T-helper 2 cell treated with Interferon-gamma antibody and Interleukin-4, amounts not matched to agents 5 μg/mL and 100 μg/mL, for 36 hours (primary cell): ENCODE results near the gene CCDC201.

Experiments used
- DNase-seq: peaks from one replicate; pipeline ENCODE4 v3.0.0; 2021; ENCODE audit warnings: low spot score
- H3K27ac Mint-ChIP-seq: one replicate; pipeline ENCODE4 v1.8.0; 2021; ENCODE audit warnings: mild to moderate bottlenecking, mixed read lengths
- H3K27me3 Mint-ChIP-seq: one replicate; pipeline ENCODE4 v1.8.0; 2021; ENCODE audit warnings: low read depth, mixed read lengths
- H3K36me3 Mint-ChIP-seq: one replicate; pipeline ENCODE4 v1.8.0; 2021; ENCODE audit warnings: low read depth, mixed read lengths
- H3K4me1 Mint-ChIP-seq: one replicate; pipeline ENCODE4 v1.8.0; 2021; ENCODE audit warnings: low read depth, mixed read lengths
- H3K4me3 Mint-ChIP-seq: one replicate; pipeline ENCODE4 v1.8.0; 2022; ENCODE audit warnings: mild to moderate bottlenecking, moderate library complexity, mixed read lengths
- H3K9me3 Mint-ChIP-seq: one replicate; pipeline ENCODE4 v1.8.0; 2021; ENCODE audit warnings: mixed read lengths

CCDC201 gene

DNA sequence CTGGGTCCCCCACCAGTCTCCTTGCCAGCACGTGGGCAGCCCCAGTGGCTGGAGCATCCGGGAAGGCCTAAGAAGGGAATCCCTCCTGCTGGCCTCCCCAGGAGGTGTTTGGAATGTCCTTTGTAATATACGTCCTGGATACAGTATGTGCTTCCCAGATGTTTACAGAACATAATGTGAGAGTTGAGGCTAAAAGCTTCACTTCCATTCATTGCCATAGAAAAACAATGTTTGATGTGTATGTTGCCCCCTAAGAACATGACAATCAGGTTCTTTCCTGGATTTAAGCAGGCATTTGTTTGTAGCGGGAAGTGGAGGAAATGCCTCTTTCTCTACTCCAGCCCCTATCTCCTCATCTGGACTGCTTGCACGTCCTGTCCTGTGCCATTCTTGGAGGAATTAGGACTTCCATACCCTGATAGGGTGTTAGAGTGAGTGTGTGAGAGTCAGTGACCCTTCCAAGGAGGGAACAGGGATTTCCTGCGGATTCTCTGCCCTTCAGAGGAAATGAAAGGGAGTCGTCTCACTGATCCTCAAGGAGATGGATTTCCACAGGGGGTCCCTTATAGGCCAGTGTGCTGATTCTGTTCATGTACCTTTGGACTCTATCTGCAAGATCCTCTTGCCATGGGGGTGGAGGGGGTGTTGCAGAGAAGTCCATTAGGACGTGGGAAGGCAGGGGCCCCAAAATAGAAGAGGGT lies 16.6 kb upstream of the CCDC201 start:
- no peak overlapping the region for H3K4me3 Mint-ChIP-seq
- H3K27ac Mint-ChIP-seq, result no peak overlapping the region
- no peaks in the 10 kb centered on the region for H3K36me3 Mint-ChIP-seq
- no peak for DNase-seq
- H3K4me1 Mint-ChIP-seq, result no peaks in the 10 kb centered on the region
- no peaks in the 10 kb centered on the region for H3K9me3 Mint-ChIP-seq
- H3K27me3 Mint-ChIP-seq, result peaks cover 54% of the 10 kb centered on the region

GRCh38 chr7:45888993-45889366 lies 16.1 kb upstream of the CCDC201 start:
- peaks cover 50% of the 10 kb centered on the region for H3K27me3 Mint-ChIP-seq
- no peaks in the 10 kb centered on the region for H3K36me3 Mint-ChIP-seq
- no peak for DNase-seq
- no peaks in the 10 kb centered on the region for H3K9me3 Mint-ChIP-seq
- no peak overlapping the region for H3K27ac Mint-ChIP-seq
- no peak overlapping the region for H3K4me3 Mint-ChIP-seq
- no peaks in the 10 kb centered on the region for H3K4me1 Mint-ChIP-seq

DNA sequence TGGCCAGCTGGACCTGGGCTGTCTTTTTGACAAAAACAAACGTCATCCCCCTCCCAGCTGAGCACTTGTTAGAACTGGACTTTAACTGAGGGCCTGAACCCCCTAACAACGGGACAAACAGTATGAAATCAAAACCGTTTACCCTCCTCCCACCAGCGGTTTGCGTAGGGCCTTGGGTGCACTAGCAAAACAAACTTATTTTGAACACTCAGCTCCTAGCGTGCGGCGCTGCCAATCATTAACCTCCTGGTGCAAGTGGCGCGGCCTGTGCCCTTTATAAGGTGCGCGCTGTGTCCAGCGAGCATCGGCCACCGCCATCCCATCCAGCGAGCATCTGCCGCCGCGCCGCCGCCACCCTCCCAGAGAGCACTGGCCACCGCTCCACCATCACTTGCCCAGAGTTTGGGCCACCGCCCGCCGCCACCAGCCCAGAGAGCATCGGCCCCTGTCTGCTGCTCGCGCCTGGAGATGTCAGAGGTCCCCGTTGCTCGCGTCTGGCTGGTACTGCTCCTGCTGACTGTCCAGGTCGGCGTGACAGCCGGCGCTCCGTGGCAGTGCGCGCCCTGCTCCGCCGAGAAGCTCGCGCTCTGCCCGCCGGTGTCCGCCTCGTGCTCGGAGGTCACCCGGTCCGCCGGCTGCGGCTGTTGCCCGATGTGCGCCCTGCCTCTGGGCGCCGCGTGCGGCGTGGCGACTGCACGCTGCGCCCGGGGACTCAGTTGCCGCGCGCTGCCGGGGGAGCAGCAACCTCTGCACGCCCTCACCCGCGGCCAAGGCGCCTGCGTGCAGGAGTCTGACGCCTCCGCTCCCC lies 15.5 kb upstream of the CCDC201 start, which contains the start of gene IGFBP1:
Gene IGFBP1, plus strand, starts transcription at position 304 of the 808 bp plus-strand sequence. Its CDS starts 165 bp downstream, at position 469.
- no peak within 1 kb of the TSS for H3K4me3 Mint-ChIP-seq
- no peak for DNase-seq

GRCh38 chr7:45886931-45887667 lies 14.2 kb upstream of the CCDC201 start:
- Mint-ChIP-seq H3K4me1 (no peaks in the 10 kb centered on the region), H3K9me3 (no peaks in the 10 kb centered on the region), H3K27me3 (peaks cover 46% of the 10 kb centered on the region), H3K27ac (no peak overlapping the region), H3K36me3 (no peaks in the 10 kb centered on the region), H3K4me3 (no peak overlapping the region)
- DNase-seq, result no peak

More for the DNA sequence above, 15.5 kb upstream of the CCDC201 start, which contains the start of gene IGFBP1:
- Mint-ChIP-seq H3K27ac (no peak within 1 kb of the TSS), H3K27me3 (peaks cover 46% of the 10 kb centered on the region), H3K9me3 (no peaks in the 10 kb centered on the region), H3K36me3 (no peaks in the 10 kb centered on the region), H3K4me1 (no peaks in the 10 kb centered on the region)

GRCh38 chr7:45885264-45885882 lies 12.5 kb upstream of the CCDC201 start:
- DNase-seq, result no peak
- Mint-ChIP-seq H3K4me1 (no peaks in the 10 kb centered on the region), H3K27me3 (peaks cover 36% of the 10 kb centered on the region), H3K4me3 (no peak overlapping the region), H3K27ac (no peak overlapping the region), H3K36me3 (no peaks in the 10 kb centered on the region), H3K9me3 (no peaks in the 10 kb centered on the region)

- no peaks in the 10 kb centered on the region for H3K4me1 Mint-ChIP-seq
- H3K27me3 Mint-ChIP-seq, result peaks cover 29% of the 10 kb centered on the region
- no peaks in the 10 kb centered on the region for H3K36me3 Mint-ChIP-seq
- H3K9me3 Mint-ChIP-seq, result no peaks in the 10 kb centered on the region
- DNase-seq, result no peak
- H3K27ac Mint-ChIP-seq, result no peak overlapping the region
- H3K4me3 Mint-ChIP-seq, result no peak overlapping the region
Measured at GRCh38 chr7:45884136-45884535, 11.3 kb upstream of the CCDC201 start.

DNA sequence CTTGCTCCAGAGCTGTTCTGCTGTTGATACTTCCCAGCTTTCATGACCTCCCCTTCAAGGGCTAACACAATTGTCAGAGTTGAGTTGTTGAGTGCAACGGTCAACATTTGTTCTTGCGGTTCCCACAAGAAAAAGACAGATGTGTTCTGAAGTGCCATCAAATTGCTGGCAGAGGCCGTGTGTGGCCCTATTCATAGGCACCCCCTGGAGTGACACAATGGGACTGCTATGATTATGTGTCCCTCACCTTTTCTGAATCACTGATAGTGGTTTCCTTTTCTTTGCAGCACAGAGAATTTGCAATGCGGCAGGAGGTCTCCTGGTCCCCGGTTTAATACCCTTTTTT lies 9.6 kb upstream of the CCDC201 start:
- Mint-ChIP-seq H3K27ac (no peak overlapping the region), H3K4me3 (no peak overlapping the region), H3K4me1 (no peaks in the 10 kb centered on the region), H3K36me3 (no peaks in the 10 kb centered on the region), H3K27me3 (peaks cover 15% of the 10 kb centered on the region), H3K9me3 (no peaks in the 10 kb centered on the region)
- DNase-seq, result no peak

DNA sequence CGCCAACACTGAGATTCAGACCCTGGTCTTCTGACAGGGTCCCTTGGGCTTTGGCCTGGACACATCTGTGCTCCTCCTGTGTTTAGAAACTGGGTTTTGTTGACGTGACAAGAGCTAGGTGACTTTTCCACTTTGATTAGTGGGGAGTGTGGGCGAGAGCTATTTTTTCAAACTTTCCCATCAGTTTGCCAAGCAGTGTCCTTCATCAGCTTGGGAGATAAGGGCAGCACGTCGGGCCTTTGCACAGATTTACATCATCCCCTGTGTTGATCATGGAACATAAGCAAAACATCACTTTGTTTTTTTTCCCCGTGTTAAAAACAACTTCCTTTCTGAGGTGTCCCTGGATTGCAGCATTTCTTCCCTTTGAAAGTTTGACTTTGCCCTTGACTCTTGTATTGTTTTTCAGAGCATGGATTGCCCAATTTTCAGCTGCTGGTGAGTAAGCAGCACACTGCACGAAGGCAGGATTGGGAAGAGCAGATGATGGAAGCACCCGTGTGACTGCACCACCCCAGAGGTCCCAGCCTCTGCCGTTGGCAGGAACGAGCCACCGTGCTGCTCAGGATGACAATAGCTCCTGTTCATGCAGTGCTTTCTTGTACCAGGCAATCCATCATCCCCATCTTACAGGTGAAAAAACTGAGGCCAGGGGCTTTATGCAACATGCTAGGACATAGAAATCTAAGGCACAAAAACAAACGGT lies 9.0 kb upstream of the CCDC201 start:
- Mint-ChIP-seq H3K27ac (no peak overlapping the region), H3K4me3 (no peak overlapping the region), H3K4me1 (no peaks in the 10 kb centered on the region), H3K27me3 (peaks cover 10% of the 10 kb centered on the region), H3K36me3 (no peaks in the 10 kb centered on the region), H3K9me3 (no peaks in the 10 kb centered on the region)
- DNase-seq, result no peak

- no peak overlapping the region for H3K4me3 Mint-ChIP-seq
- H3K4me1 Mint-ChIP-seq, result no peaks in the 10 kb centered on the region
- H3K27ac Mint-ChIP-seq, result no peak overlapping the region
- no peaks in the 10 kb centered on the region for H3K9me3 Mint-ChIP-seq
- no peak for DNase-seq
- peaks cover 5% of the 10 kb centered on the region for H3K27me3 Mint-ChIP-seq
- H3K36me3 Mint-ChIP-seq, result no peaks in the 10 kb centered on the region
Measured at GRCh38 chr7:45881280-45881758, 8.4 kb upstream of the CCDC201 start.

DNA sequence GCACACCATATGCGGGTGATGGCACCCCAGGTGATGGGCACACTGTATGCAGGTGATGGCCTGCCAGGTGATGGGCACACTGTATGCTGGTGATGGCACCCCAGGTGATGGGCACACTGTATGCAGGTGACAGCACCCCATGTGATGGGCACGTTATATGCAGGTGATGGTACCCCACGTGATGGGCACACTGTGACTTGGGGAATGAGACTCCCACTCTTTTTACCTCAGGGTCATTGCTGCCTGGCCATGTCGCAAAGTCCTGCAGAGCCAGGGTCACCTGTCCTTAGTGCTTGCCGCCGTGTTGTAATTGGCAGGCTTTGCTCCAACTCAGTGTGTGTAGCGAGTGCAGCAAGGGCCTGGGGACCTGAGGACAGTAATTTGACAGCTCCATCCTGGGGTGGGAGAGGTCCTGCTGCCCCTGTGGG lies 7.6 kb upstream of the CCDC201 start:
- peaks cover 4% of the 10 kb centered on the region for H3K27me3 Mint-ChIP-seq

DNA sequence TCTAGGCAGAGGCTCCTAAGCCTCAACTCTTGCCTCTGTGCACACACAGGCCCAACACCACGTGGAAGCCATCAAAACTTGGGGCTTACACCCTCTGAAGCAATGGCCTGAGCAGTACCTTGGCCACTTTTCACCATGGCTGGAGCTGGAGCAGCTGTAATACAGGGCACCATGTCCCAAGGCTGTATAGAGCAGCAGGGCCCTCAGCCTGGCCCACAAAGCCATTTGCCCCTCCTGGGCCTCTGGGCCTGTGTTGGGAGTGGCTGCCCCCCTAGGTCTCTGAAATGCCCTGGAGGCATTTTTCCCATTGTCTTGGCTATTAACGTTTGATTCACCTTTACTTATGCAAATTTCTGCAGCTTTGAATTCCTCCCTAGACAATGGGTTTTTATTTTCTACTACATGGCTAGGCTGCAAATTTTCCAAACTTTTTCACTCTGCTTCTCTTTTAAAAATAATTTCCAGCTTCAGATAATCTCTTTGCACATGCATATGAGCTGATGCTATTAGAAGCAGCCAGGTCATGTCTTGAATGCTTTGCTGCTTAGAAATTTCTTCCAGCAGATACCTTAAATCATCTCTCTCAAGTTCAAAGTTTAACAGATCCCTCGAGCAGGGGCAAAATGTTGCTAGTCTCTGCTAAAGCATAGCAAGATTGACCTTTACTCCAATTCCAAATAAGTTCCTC lies 5.7 kb upstream of the CCDC201 start:
- Mint-ChIP-seq H3K27ac (no peak overlapping the region), H3K4me1 (no peaks in the 10 kb centered on the region), H3K36me3 (no peaks in the 10 kb centered on the region), H3K4me3 (no peak overlapping the region), H3K9me3 (no peaks in the 10 kb centered on the region), H3K27me3 (no peaks in the 10 kb centered on the region)
- no peak for DNase-seq

More for the DNA sequence above, 7.6 kb upstream of the CCDC201 start:
- no peaks in the 10 kb centered on the region for H3K4me1 Mint-ChIP-seq
- no peaks in the 10 kb centered on the region for H3K36me3 Mint-ChIP-seq
- H3K9me3 Mint-ChIP-seq, result no peaks in the 10 kb centered on the region
- H3K4me3 Mint-ChIP-seq, result no peak overlapping the region
- no peak overlapping the region for H3K27ac Mint-ChIP-seq
- no peak for DNase-seq

DNA sequence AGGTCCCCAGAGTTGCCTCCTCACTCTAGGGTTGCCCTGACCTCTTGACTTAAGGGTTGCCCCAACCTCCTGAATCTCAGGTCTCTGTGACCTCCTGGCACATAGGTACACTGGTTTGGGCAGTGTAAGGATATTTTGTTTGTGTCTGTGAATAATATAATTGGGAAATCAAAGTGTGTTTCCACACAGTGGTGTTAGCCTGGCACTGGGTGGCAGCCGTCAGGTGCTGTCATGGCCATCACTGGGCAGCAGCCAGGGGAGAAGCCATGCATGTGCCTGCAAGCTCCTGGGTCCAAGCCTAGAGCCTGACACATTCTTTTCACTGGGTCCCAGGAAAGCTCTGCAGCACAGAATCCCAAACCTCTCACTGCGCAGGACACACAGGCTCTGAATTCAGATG lies 3.6 kb upstream of the CCDC201 start:
- no peaks in the 10 kb centered on the region for H3K4me1 Mint-ChIP-seq
- no peak overlapping the region for H3K4me3 Mint-ChIP-seq
- H3K27me3 Mint-ChIP-seq, result no peaks in the 10 kb centered on the region
- DNase-seq, result no peak
- H3K36me3 Mint-ChIP-seq, result no peaks in the 10 kb centered on the region
- H3K27ac Mint-ChIP-seq, result no peak overlapping the region
- H3K9me3 Mint-ChIP-seq, result no peaks in the 10 kb centered on the region
